HepG2 (cell line): ENCODE data around the gene MOV10L1. TPM values are rescaled to one million over a fixed set of nuclear protein-coding genes. Genes with fewer than 3 reads are reported as not detected.

ENCODE experiments used
- ATAC-seq: fragments of 200-7000 bp; cut with Tn5 transposase; 3 replicates; pipeline ENCODE4 v1.9.1; 2020; ENCODE audit warnings: mild to moderate bottlenecking, moderate library complexity
- BruUV-seq: library from RNA; stranded (reverse); fragments of 400-500 nt; replicated peaks from 2 replicates; lab custom pipeline; 2021; lab: Mats Ljungman, UMichigan
- CTCF ChIA-PET: fragments of 300-600 bp; formaldehyde crosslinking; extraction: SDS; loops from one replicate; lab custom pipeline; 2021; ENCODE audit warnings: low total read pairs, inconsistent platforms, low intra/inter-chr PET ratio; lab: Yijun Ruan, JAX
- POLR2A ChIA-PET: fragments of 350-600 bp; sonication (Branson Sonifier 250); formaldehyde crosslinking; loops from one replicate; lab custom pipeline; 2020; ENCODE audit warnings: antibody characterized with exemption, inconsistent platforms; lab: Yijun Ruan, JAX
- DNase-seq: peaks from one replicate; pipeline ENCODE4 v3.0.0-alpha.2; 2015; ENCODE audit warnings: low spot score
- FAIRE-seq: peaks from 3 replicates; lab custom pipeline; 2011; peaks lifted over from hg19 to GRCh38; lab: Jason Lieb, UNC
- H2AFZ ChIP-seq: one replicate; pipeline ENCODE4 v1.6.1; 2011; ENCODE audit warnings: low read length, inconsistent platforms
- H3K27ac ChIP-seq: fragments of 300-600 bp; 3 replicates; pipeline ENCODE4 v1.8.0; 2011; ENCODE audit warnings: mixed run types, mild to moderate bottlenecking, mixed read lengths, low read length, inconsistent platforms; ENCODE audit not compliant: insufficient read depth; ENCODE audit errors: extremely low read length
- H3K27me3 ChIP-seq, 2 experiments: fragments of 200-600 bp in 1 of 2; 2 replicates in 1 of 2; 3 replicates in 1 of 2; pipeline versions ENCODE4 v1.6.0 to v1.8.0; 2011; ENCODE audit warnings: low read length in 2 of 2, mild to moderate bottlenecking in 2 of 2, moderate library complexity in 2 of 2, inconsistent platforms in 1 of 2; ENCODE audit not compliant: insufficient read depth in 2 of 2, control insufficient read depth in 1 of 2
- H3K36me3 ChIP-seq, 2 experiments: fragments of 200-600 bp in 1 of 2; replicated peaks in 1 of 2; 2 replicates in 1 of 2; 3 replicates in 1 of 2; pipeline versions ENCODE4 v1.5.1 to v1.8.0; 2011; ENCODE audit warnings: low read length in 2 of 2, inconsistent platforms in 1 of 2; ENCODE audit not compliant: insufficient read depth in 2 of 2, control insufficient read depth in 1 of 2
- H3K4me1 ChIP-seq: 2 replicates; pipeline ENCODE4 v1.5.1; 2012; ENCODE audit warnings: low read length, inconsistent platforms; ENCODE audit not compliant: insufficient read depth
- H3K4me2 ChIP-seq: 2 replicates; pipeline ENCODE4 v1.6.0; 2011; ENCODE audit warnings: low read depth, low read length, inconsistent platforms
- H3K4me3 ChIP-seq, 3 experiments: fragments of 200-600 bp in 1 of 3; sonication (generic), shearing (Covaris generic) in 1 of 3; replicated peaks in 1 of 3; 2 replicates each; pipeline ENCODE4 v1.5.1; 2011 to 2016; ENCODE audit warnings: low read length in 3 of 3, inconsistent platforms in 2 of 3, low read depth in 2 of 3, mild to moderate bottlenecking in 2 of 3, control low read depth in 1 of 3, mixed read lengths in 1 of 3; ENCODE audit not compliant: insufficient read depth in 1 of 3
- H3K79me2 ChIP-seq: one replicate; pipeline ENCODE4 v1.6.1; 2011; ENCODE audit warnings: low read length, inconsistent platforms; ENCODE audit not compliant: insufficient read depth
- H3K9ac ChIP-seq: 2 replicates; pipeline ENCODE4 v1.6.0; 2011; ENCODE audit warnings: mild to moderate bottlenecking, low read depth, low read length, inconsistent platforms; ENCODE audit not compliant: insufficient read depth
- H3K9me3 ChIP-seq: 2 replicates; pipeline ENCODE4 v1.5.1; 2012; ENCODE audit warnings: mild to moderate bottlenecking, low read length
- H4K20me1 ChIP-seq: 2 replicates; pipeline ENCODE4 v1.6.0; 2011; ENCODE audit warnings: inconsistent platforms, mild to moderate bottlenecking, low read length, moderate library complexity; ENCODE audit not compliant: insufficient read depth
- NR2F6 ChIP-seq, 2 experiments: IDR thresholded peaks; 2 replicates each; pipeline ENCODE4 v1.6.1; 2016; ENCODE audit warnings: antibody characterized with exemption in 1 of 2, mild to moderate bottlenecking in 1 of 2
- ZBTB33 ChIP-seq: sonication (generic); formaldehyde crosslinking; IDR thresholded peaks from 2 replicates; pipeline ENCODE4 v1.4.0; 2020; ENCODE audit warnings: missing genetic modification reagents
- ZNF3 ChIP-seq: IDR thresholded peaks from 2 replicates; pipeline ENCODE4 v1.7.0; 2017; ENCODE audit warnings: inconsistent platforms
- WGBS: methylation state at CpG from one replicate; pipeline ENCODE4 v1.1.6; 2017; ENCODE audit warnings: low lambda C conversion rate; 5-methylcytosine and 5-hydroxymethylcytosine counted together
- in situ Hi-C: cut with HindIII; loops from 2 replicates; pipeline ENCODE4 v1.10.0; 2017; ENCODE audit warnings: low pct_unique_long_range_greater_than_20kb; ENCODE audit not compliant: extremely low pct_ligation_motif_present
- intact Hi-C: fragments of 100-400 bp; cut with micrococcal nuclease; formaldehyde crosslinking; loops from one replicate; pipeline ENCODE4 v1.10.0; 2022; ENCODE audit not compliant: unreplicated experiment
- polyA plus RNA-seq, 8 experiments: library from polyadenylated mRNA; depleted of rRNA in 3 of 8; stranded (reverse) in 7 of 8; unstranded in 1 of 8; fragments of >200 nt; fragmentation: Illumina TruSeq in 4 of 8; extraction: Trizol in 4 of 8; gene quantifications; 2 replicates each; pipeline versions ENCODE4 v1.2.1 to v1.2.3, GENCODE V29; 2011 to 2016; ENCODE audit warnings: low read depth in 4 of 8, missing spikeins in 1 of 8, mixed read lengths in 1 of 8; ENCODE audit not compliant: insufficient read depth in 1 of 8
- total RNA-seq, 5 experiments: library from RNA; depleted of rRNA; stranded (reverse); fragments of >200 nt; fragmentation: Illumina TruSeq; extraction: Trizol; gene quantifications; 2 replicates each; pipeline ENCODE4 v1.2.3, GENCODE V29; 2016; ENCODE audit warnings: low read depth in 1 of 5

The MOV10L1 gene
- total and polyA plus RNA-seq, 2 of the 13 experiments (the other 11 are each of a cell fraction or from before 2014, with no cell fraction given): 0.11 to 0.12 TPM

DNA sequence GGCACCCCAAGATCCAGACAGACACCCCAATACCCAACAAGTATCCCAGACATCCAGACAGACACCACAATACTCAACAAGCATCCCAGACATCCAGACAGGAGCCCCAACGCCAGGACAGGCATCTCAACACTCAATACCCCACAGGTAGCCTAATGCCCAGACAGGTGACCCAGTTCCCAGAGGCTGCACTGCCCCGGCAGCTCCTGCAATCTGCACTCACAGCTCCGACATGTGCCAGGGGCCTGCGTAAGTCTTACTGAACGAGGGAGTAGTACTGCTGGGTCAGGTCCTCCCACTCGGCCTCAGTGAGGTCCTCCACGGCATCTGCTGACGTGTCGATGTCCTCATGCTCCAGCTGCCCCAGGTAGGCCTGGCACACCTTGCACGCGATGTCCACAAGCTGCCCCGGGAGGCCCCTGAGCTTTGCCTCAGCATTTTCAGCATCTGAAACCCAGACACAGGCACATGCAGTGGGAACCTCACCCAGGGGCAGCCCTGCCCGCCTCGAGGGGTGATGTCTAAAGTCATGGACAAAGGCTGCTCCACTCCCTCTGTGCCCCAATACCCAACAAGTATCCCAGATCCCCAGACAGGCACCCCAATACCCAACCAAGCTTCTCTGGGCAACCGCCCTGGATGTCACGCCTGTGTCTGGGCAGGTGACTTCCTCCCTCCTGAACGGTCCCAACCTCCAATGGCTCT, 48.3 kb upstream of the MOV10L1 start (continued):
- TF ChIP-seq NR2F6 (IDR thresholded peaks at IDR 0.05): no peak
- no peak for TF ChIP-seq NR2F6 (CRISPR knock-in tag; IDR thresholded peaks at IDR 0.05)

- Histone ChIP-seq H4K20me1 (no peaks in the 10 kb centered on the region), H3K4me2 (no peak overlapping the region), H3K79me2 (no peaks in the 10 kb centered on the region), H3K9me3 (no peaks in the 10 kb centered on the region), H2AFZ (no peak overlapping the region), H3K27me3 (peaks cover 3 to 66% of the 10 kb centered on the region in 2 experiments), H3K9ac (no peak overlapping the region), H3K4me3 (no peak overlapping the region), H3K4me1 (no peaks in the 10 kb centered on the region), H3K36me3 (no peaks in the 10 kb centered on the region), H3K27ac (no peak overlapping the region)
- ATAC-seq: no peak
- POLR2A ChIA-PET: no interaction called here
- 47% methylated on average over 17 of the region's 30 CpGs for WGBS
- FAIRE-seq: no peak
- BruUV-seq: no TSS peak
- intact Hi-C loops (no loop called here), in situ Hi-C loops (no loop called here)
- CTCF ChIA-PET: no interaction called here
- no peak for DNase-seq
- TF ChIP-seq ZNF3: no peak
- peak; percentile 47; the same call in 1 of the 2 replicates for TF ChIP-seq ZBTB33 (CRISPR knock-in tag)
These were observed 45.2 kb upstream of the MOV10L1 start for GRCh38 chr22:50044485-50045118.
